ENCODE data around the gene PEAK3.
A peak's percentile ranks its signal among the peaks of the same experiment; 100 is the strongest.

PEAK3 gene

GRCh38 chr19:2249010-2249866, 32.7 kb downstream of the PEAK3 start, which contains the start of gene AMH:
AMH (plus strand) TSS chr19:2249323; CDS start chr19:2249333, 10 bp downstream.
- DNase-seq, result no peak

- no peak for DNase-seq
Measured at GRCh38 chr19:2248136-2249009, 33.6 kb downstream of the PEAK3 start.

- no peak for DNase-seq
Measured at GRCh38 chr19:2247433-2248101, 34.4 kb downstream of the PEAK3 start.

GRCh38 chr19:2246801-2247361, 35.1 kb downstream of the PEAK3 start:
- DNase-seq, result no peak

- no peak for DNase-seq
Measured at GRCh38 chr19:2246014-2246620, 35.9 kb downstream of the PEAK3 start.

GRCh38 chr19:2245273-2245672, 36.7 kb downstream of the PEAK3 start:
- no peak for DNase-seq

GRCh38 chr19:2244486-2244885, 37.5 kb downstream of the PEAK3 start:
- DNase-seq, result no peak

- no peak for DNase-seq
Measured at GRCh38 chr19:2244125-2244411, 37.9 kb downstream of the PEAK3 start.

GRCh38 chr19:2243274-2244124, 38.5 kb downstream of the PEAK3 start:
- no peak for DNase-seq

- DNase-seq, result no peak
Measured at GRCh38 chr19:2242816-2243215, 39.2 kb downstream of the PEAK3 start.

GRCh38 chr19:2242092-2242537, 39.9 kb downstream of the PEAK3 start:
- DNase-seq, result no peak

- DNase-seq, result no peak
Measured at GRCh38 chr19:2240881-2241760, 40.9 kb downstream of the PEAK3 start.

GRCh38 chr19:2239771-2240770, 41.9 kb downstream of the PEAK3 start:
- peak; percentile 54 to 68 for DNase-seq

- DNase-seq, result no peak
Measured at GRCh38 chr19:2239173-2239572, 42.8 kb downstream of the PEAK3 start.

- no peak for DNase-seq
Measured at GRCh38 chr19:2237869-2238153, 44.2 kb downstream of the PEAK3 start.

GRCh38 chr19:2237051-2237868, 44.7 kb downstream of the PEAK3 start:
- DNase-seq, result no peak

GRCh38 chr19:2236314-2237050, 45.5 kb downstream of the PEAK3 start, which contains the start of the genes PLEKHJ1 and SF3A2:
PLEKHJ1 (minus strand) TSS chr19:2236329; CDS start chr19:2236248, 81 bp downstream.
SF3A2 (plus strand) TSS chr19:2236824; CDS start chr19:2243419, 6,595 bp downstream.
- DNase-seq, result peak; percentile 98

- DNase-seq, result no peak
Measured at GRCh38 chr19:2236064-2236313, 46.0 kb downstream of the PEAK3 start.
